ENCODE data around the gene VAMP3.

The VAMP3 gene

GRCh38 chr1:7729761-7730160 is 41.3 kb upstream of the VAMP3 start:
- H3K4me3 ChIP-seq (ENCODE audit: low read depth, low read length) = no peak overlapping the region
- TF ChIP-seq CTCF (IDR thresholded peaks at IDR 0.05; ENCODE audit: low read depth, low read length, missing control alignments) = no peak
- no peak overlapping the region for H3K27ac ChIP-seq
- DNase-seq = no peak
- in situ Hi-C loops (cut with HindIII; ENCODE audit: low pct_ligation_motif_present, low sequenced_read_pairs) = no loop called here
- no peaks in the 10 kb centered on the region for H3K27me3 ChIP-seq (replicated peaks)
- no peaks in the 10 kb centered on the region for H3K36me3 ChIP-seq (replicated peaks)

- Histone ChIP-seq H3K4me3 (ENCODE audit: low read depth, low read length) (no peak overlapping the region), H3K36me3 (replicated peaks) (no peaks in the 10 kb centered on the region), H3K27ac (no peak overlapping the region), H3K27me3 (replicated peaks) (no peaks in the 10 kb centered on the region)
- in situ Hi-C loops (cut with HindIII; ENCODE audit: low pct_ligation_motif_present, low sequenced_read_pairs) = no loop called here
- no peak for DNase-seq
- TF ChIP-seq CTCF (IDR thresholded peaks at IDR 0.05; ENCODE audit: low read depth, low read length, missing control alignments) = no peak
Observed at GRCh38 chr1:7732331-7732730, 38.8 kb upstream of the VAMP3 start.

- Histone ChIP-seq H3K4me3 (ENCODE audit: low read depth, low read length) (no peak overlapping the region), H3K27ac (no peak overlapping the region), H3K27me3 (replicated peaks) (no peaks in the 10 kb centered on the region), H3K36me3 (replicated peaks) (no peaks in the 10 kb centered on the region)
- no peak for TF ChIP-seq CTCF (IDR thresholded peaks at IDR 0.05; ENCODE audit: low read depth, low read length, missing control alignments)
- no peak for DNase-seq
- in situ Hi-C loops (cut with HindIII; ENCODE audit: low pct_ligation_motif_present, low sequenced_read_pairs) = no loop called here
Observed at GRCh38 chr1:7733276-7733675, 37.8 kb upstream of the VAMP3 start.

GRCh38 chr1:7738044-7738443 is 33.1 kb upstream of the VAMP3 start:
- H3K27me3 ChIP-seq (replicated peaks) = no peaks in the 10 kb centered on the region
- no peak overlapping the region for H3K4me3 ChIP-seq (ENCODE audit: low read depth, low read length)
- in situ Hi-C loops (cut with HindIII; ENCODE audit: low pct_ligation_motif_present, low sequenced_read_pairs) = no loop called here
- TF ChIP-seq CTCF (IDR thresholded peaks at IDR 0.05; ENCODE audit: low read depth, low read length, missing control alignments) = no peak
- H3K36me3 ChIP-seq (replicated peaks) = no peaks in the 10 kb centered on the region
- no peak for DNase-seq
- no peak overlapping the region for H3K27ac ChIP-seq

- in situ Hi-C loops (cut with HindIII; ENCODE audit: low pct_ligation_motif_present, low sequenced_read_pairs) = no loop called here
- DNase-seq = no peak
- Histone ChIP-seq H3K27ac (no peak overlapping the region), H3K27me3 (replicated peaks) (no peaks in the 10 kb centered on the region), H3K36me3 (replicated peaks) (no peaks in the 10 kb centered on the region), H3K4me3 (ENCODE audit: low read depth, low read length) (no peak overlapping the region)
- no peak for TF ChIP-seq CTCF (IDR thresholded peaks at IDR 0.05; ENCODE audit: low read depth, low read length, missing control alignments)
Observed at GRCh38 chr1:7743346-7743745, 27.8 kb upstream of the VAMP3 start.

- in situ Hi-C loops (cut with HindIII; ENCODE audit: low pct_ligation_motif_present, low sequenced_read_pairs) = no loop called here
- TF ChIP-seq CTCF (IDR thresholded peaks at IDR 0.05; ENCODE audit: low read depth, low read length, missing control alignments) = no peak
Observed at GRCh38 chr1:7744882-7745281, 26.2 kb upstream of the VAMP3 start.

More at GRCh38 chr1:7744882-7745281, 26.2 kb upstream of the VAMP3 start:
- DNase-seq = no peak
- Histone ChIP-seq H3K36me3 (replicated peaks) (no peaks in the 10 kb centered on the region), H3K27me3 (replicated peaks) (no peaks in the 10 kb centered on the region), H3K27ac (no peak overlapping the region), H3K4me3 (ENCODE audit: low read depth, low read length) (no peak overlapping the region)
